BLaER1 (cell line): Measurements from ENCODE around the gene FSCN2.
"Not testable (repeated sequence)": the region's sequence is repeated elsewhere in the genome, so short reads cannot be mapped to it uniquely, and the experiment has no call there.

Experiments used
- H3K27ac ChIP-seq: shearing (Covaris generic); formaldehyde crosslinking; 2 replicates; pipeline ENCODE4 v1.8.1; 2022
- H3K27me3 ChIP-seq: shearing (Covaris generic); formaldehyde crosslinking; 2 replicates; pipeline ENCODE4 v1.8.1; 2022
- H3K36me3 ChIP-seq: shearing (Covaris generic); formaldehyde crosslinking; 2 replicates; pipeline ENCODE4 v1.8.1; 2022
- H3K4me1 ChIP-seq: shearing (Covaris generic); formaldehyde crosslinking; 2 replicates; pipeline ENCODE4 v1.8.1; 2022
- H3K4me2 ChIP-seq: shearing (Covaris generic); formaldehyde crosslinking; 2 replicates; pipeline ENCODE4 v1.8.1; 2022
- H3K4me3 ChIP-seq: shearing (Covaris generic); formaldehyde crosslinking; 2 replicates; pipeline ENCODE4 v1.8.1; 2022
- H3K9ac ChIP-seq: shearing (Covaris generic); formaldehyde crosslinking; 2 replicates; pipeline ENCODE4 v1.8.1; 2022
- H3K9me3 ChIP-seq: shearing (Covaris generic); formaldehyde crosslinking; 2 replicates; pipeline ENCODE4 v1.8.1; 2022
- H4K20me1 ChIP-seq: shearing (Covaris generic); formaldehyde crosslinking; 2 replicates; pipeline ENCODE4 v1.8.1; 2022
- Cebpa-rat ChIP-seq: shearing (Covaris generic); IDR thresholded peaks from 2 replicates; pipeline ENCODE4 v1.8.1; 2022

Gene FSCN2

DNA sequence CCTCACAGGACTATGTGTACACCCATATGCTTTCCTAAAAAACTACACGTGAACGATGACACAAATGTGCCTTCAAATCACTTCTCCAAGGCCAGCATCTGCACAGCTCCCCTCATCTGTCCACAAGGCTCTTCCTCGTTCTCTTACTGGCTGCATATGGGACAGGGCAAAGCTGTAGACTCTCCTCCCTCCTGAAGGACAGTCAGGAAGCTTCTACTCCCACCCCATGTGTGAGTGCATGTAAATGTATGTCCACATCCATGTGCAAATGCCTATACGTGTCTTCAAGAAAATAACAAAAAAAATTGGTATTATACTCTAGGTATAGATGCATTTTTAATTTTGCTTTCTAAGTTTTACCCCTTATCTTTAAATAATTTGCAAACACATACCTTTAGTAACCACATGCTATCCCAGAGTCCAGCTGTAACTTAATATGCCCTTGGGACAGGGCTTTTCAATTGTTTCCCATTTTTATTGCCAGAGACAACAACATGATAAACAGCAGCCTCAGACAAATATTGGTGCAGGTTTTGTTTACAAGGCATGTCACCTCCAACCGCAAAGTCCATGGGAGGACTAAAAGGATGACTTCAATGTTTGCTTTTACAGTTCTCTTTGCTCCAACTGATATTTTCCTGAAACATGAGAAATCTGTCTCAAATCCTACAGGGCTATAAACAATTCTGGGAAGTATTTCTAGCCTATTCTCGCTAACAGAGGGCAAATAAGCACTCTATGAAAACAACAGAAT is 55.6 kb downstream of the FSCN2 start:
- H3K9ac ChIP-seq = no peak overlapping the region
- H4K20me1 ChIP-seq = peaks cover 50% of the 10 kb centered on the region
- H3K4me2 ChIP-seq = no peak overlapping the region
- H3K9me3 ChIP-seq = no peaks in the 10 kb centered on the region
- H3K4me3 ChIP-seq = no peak overlapping the region
- no peak for TF ChIP-seq Cebpa-rat
- H3K36me3 ChIP-seq = peaks cover 98% of the 10 kb centered on the region
- no peak overlapping the region for H3K27ac ChIP-seq
- no peaks in the 10 kb centered on the region for H3K27me3 ChIP-seq
- no peaks in the 10 kb centered on the region for H3K4me1 ChIP-seq

GRCh38 chr17:81584771-81585170 is 56.6 kb downstream of the FSCN2 start:
- H3K4me3 ChIP-seq, H3K4me1 ChIP-seq, H3K27ac ChIP-seq, H3K27me3 ChIP-seq, H3K9me3 ChIP-seq, H3K9ac ChIP-seq, H3K4me2 ChIP-seq: not testable (repeated sequence)
- H3K36me3 ChIP-seq = peaks cover 98% of the 10 kb centered on the region
- peaks cover 40% of the 10 kb centered on the region for H4K20me1 ChIP-seq

DNA sequence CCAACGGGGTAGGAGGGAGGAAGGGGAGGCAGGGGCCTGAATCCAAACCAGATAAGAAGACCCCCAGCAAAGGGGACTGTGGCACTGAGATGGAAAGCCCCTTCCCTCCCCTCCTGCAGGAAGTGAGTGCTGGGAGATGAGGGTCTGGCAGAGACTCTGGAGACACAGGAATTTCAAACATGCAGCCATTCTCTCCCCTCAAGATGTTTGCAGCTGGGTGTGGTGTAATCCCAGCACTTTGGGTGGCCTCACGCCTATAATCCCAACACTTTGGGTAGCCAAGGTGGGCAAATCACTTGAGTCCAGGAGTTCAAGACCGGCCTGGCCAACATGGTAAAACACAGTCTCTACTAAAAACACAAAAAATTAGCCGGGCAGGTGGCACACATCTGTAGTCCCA is 57.9 kb downstream of the FSCN2 start:
- Histone ChIP-seq H3K36me3 (peaks cover 99% of the 10 kb centered on the region), H3K9me3 (no peaks in the 10 kb centered on the region), H3K4me3 (no peak overlapping the region), H3K27me3 (no peaks in the 10 kb centered on the region), H4K20me1 (peaks cover 37% of the 10 kb centered on the region), H3K4me2 (no peak overlapping the region), H3K27ac (no peak overlapping the region), H3K9ac (no peak overlapping the region), H3K4me1 (no peaks in the 10 kb centered on the region)
- no peak for TF ChIP-seq Cebpa-rat
